GM18526 (cell line): ENCODE measurements around the gene IL17C.

Experiments used
- POLR2A ChIP-seq: IDR thresholded peaks from 3 replicates; pipeline ENCODE4 v1.6.1; 2011; ENCODE audit not compliant: insufficient read length; ENCODE audit errors: extremely low read depth

IL17C gene

DNA sequence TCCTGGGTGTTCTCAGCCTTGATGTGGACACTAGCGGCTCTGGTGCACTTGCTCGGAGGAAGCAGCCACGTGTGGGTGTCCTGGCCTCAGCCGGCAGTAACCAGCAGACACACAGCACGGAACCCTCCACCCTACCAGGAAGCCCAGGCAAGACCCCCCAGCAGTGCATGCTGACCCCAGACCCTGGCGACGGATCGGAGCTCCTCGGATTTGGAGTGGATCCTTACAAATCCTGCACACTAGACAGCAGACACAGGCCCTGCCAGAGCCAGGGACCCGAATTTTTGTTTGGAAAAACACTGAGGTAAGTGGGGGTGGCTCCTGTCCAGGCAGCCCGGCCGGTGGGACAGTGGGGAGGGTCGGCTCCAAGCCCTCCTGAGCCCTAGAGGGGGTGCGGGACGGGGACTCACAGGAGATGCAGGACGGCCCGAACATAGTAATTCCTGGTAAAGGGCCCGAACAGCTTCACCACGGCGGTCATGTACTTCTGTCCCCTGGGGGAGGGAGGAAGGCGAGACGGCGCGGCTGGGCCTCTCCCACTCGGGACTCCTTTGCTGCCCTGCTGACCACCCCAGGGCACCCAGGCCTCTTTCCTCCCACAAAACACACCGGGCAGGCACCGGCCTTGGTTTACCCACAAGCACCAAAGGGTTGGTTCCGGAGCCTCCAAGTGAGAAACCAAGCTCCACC is 8.1 kb downstream of the IL17C start:
- TF ChIP-seq POLR2A: no peak

- no peak for TF ChIP-seq POLR2A
Observed at GRCh38 chr16:88647178-88648070, 9.1 kb downstream of the IL17C start.

DNA sequence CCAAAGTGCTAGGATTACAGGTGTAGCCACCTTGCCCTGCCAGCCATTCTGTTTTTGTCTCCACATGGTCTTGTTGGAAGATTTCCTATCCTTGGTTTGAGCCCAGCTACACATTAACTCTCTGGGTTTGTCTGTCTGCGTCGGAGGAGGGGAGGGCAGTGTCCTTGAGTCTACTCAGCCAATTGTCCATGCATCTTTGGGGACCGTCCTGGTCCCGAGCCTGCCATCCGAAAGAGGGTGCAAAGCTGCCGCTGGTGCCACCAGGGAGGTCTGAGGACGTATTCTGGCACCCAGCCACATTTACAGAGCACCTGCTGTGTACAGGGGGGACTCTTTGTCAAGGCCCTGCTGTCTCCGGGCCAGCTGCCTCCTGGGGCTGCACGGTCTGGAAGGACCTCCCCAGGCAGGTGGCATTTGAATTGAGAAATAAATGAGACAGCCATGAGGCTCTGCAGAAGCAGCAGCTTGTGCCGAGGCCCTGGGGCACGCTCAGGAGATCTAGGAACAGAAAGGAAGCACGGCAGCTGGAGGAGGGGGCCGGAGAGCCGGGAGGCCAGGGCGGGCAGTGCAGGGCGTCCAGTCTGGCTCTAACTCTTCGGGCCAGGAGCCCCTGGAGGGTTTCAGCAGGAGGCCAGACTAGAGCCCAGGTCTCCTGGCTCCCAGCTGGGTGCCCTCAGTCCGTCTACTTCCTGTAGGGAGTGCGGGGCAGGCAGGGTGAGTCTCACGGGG is 11.0 kb downstream of the IL17C start:
- no peak for TF ChIP-seq POLR2A

DNA sequence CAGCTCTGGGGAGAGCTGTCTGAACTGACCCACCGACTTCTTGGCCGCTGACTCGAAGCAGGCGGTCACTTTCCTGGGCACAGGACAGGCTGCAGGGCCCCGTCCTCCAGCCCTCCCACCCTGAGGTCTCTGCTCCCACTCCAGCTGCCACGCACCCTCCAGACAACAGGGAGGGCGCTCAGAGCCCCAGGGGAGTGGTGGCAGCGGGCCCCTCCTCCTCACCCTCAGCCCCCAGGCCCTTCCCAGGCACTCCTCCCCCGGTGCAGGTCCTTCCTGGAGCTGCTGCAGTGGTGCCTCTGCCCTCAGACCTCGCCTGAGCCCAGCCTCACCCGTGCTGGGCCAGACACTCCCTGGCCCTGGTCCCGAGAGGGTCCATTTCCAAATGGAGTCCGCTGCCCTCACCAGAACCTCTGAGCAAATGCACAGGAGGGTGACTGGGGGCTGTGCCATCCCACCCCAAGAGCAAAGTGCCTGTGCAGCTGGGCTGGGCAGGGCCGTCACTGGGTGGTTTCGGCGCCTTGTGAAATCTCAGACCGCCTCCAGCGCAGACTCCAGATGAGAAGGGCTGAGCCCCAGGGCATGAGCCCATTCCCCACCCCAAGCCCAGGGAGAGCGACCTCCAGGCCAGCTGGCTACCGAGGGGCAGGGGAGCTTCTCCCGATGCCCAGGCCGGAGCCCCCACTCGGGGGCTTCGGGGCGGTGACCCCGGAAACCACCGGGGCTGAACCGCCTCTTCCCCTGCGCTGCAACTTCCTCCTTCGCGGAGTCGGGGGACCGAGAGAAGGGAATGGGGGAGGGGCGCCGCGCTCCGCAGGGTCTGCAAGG is 11.8 kb downstream of the IL17C start:
- TF ChIP-seq POLR2A: no peak

DNA sequence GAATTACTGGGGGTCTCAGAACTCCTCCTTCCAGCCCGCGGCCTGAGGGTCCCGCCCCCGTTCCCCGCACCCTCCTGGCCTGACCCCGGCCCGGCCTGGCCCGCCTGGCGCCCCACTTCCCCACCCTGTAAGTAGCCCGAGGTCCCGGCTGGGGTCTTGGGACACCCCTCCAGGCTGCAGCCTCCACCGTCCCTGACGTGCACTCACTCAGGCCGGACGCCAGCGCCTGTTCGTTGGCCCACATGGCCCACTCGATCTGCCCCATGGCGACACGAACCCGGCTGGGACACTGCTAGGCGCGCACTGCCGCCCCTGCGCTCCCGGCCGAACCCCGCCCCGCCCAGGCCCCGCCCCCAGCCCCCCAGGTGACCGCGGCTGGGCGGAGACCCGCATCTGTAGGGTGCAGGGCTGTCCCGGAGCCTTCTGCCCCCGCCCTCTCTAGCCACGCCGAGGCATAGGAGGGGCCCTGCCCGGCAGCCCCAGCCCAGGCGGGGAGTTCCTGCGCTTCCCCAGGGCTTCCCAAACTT is 12.4 kb downstream of the IL17C start, which contains the start of gene CYBA:
TSS of gene CYBA (minus strand) at position 305 of the 527 bp plus-strand sequence. CDS start at position 265, 40 bp downstream.
- TF ChIP-seq POLR2A: peak; percentile 94

GRCh38 chr16:88651276-88651988 is 13.1 kb downstream of the IL17C start:
- TF ChIP-seq POLR2A: peak; percentile 77

DNA sequence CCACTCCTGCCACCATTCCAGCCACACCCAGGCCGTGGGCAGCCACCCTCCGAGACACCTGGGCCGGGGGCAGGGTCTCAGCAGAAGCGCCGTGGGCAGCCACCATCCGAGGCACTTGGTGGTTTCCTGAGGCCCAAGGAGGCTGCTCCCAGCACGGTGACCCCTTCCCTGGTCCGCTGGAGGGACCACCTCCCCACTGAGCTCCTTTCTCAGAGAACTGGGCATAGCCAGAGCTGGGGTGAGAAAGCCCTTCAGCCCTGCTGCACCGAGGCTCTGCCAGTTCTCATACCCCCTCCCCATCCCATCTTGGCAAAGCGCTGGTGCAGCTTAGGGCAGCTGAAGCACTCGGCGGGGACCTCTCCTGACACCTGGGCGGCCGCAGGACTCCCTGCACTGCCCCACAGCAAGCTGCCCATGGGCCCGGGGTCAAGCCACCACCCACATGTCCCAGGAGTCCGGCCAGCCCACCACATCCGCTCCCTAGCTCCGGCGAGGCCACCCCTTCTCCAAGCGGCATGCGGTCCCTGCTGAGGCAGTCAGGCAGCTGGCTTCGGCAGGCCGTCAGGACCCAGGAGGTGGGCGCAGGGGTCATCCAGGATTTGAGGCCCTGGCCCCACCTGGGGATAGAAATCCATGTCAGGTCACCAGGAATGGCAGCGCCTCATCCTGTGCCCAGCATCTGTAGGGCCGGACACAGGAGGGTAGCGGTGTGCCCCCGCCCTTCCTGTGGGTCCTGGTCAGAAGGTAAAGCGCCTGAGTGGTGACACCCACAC is 13.8 kb downstream of the IL17C start:
- TF ChIP-seq POLR2A: no peak

GRCh38 chr16:88652762-88653063 is 14.3 kb downstream of the IL17C start:
- TF ChIP-seq POLR2A: no peak

- TF ChIP-seq POLR2A: no peak
Observed at GRCh38 chr16:88653101-88653500, 14.7 kb downstream of the IL17C start.

DNA sequence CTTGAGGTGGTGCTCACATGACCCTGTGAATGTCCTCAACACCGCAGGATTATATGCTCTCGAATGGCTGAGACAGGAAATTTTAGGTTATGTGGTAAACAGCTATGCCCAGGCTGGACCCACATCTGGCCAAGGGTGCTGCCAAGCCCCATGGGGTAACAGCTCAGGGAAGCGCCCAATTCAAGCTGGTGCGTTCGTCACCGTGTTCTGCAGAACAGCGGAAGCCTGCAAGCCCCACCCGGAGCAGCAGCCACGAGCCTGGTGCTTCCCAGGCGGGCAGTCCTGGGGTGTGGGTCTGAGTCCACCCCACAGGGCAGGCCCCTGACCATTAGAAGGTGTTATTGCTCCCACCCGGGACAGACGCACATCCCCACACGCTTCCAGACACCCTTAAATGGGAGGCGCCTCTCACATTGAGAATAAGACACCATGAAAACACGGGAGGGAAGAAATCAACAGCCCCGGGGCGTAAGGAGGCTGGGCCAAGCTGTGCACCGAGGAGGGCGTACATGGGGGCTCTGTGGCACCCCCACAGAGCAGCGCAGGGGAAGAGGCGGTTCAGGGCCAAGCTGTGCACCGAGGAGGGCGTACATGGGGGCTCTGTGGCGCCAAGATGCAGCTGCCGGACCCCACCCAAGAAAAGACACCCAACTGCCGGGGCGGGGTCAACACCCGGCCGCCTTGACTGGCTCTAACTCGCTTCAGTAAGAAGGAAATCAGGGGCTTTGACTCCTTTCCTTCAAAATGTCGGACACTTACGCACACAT is 15.4 kb downstream of the IL17C start:
- no peak for TF ChIP-seq POLR2A

DNA sequence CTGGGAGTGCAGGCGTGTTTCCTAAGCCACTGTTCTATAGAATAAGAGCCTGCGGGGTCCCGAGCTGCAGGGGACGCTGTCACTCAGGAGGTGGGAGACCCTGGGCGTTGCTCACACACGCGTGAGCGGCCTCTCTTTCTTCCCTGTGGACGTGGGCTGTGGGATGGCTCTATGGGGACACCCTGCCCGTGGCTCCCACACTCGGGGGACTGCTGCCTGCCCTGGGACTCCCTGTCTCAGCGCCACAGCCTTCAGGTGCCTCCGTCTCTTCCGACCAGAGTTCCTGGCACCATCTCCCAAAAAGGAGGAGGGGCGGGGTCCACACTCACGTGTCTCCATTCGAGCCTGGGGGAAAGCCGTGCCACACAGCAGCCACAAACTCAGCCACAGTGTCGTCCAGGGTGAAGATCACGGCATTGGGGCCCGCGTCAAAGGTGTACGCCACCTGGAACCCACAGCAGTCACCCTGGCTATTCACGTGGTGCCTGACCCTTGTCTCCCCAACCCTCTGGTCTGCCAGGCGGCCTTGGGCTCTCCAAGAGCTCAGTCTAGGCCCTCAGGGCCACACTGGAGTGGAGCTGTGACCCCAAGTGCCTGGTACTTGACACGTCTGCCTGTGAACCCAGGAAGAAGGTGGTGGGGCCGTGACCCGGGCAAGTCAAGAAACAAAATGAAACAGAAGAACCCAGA is 16.1 kb downstream of the IL17C start:
- no peak for TF ChIP-seq POLR2A

GRCh38 chr16:88655053-88655732 is 16.8 kb downstream of the IL17C start:
- TF ChIP-seq POLR2A: no peak
